ENCODE data around the gene CIDEB.

The CIDEB gene

GRCh38 chr14:24269368-24269767 is 38.4 kb downstream of the CIDEB start:
- no peak for DNase-seq

- no peak for DNase-seq
Measured at GRCh38 chr14:24268225-24268624, 39.6 kb downstream of the CIDEB start.

GRCh38 chr14:24267516-24267915 is 40.3 kb downstream of the CIDEB start:
- DNase-seq = no peak

- DNase-seq = no peak
Measured at GRCh38 chr14:24266344-24267244, 41.2 kb downstream of the CIDEB start.

- no peak for DNase-seq
Measured at GRCh38 chr14:24264298-24264697, 43.5 kb downstream of the CIDEB start.

- no peak for DNase-seq
Measured at GRCh38 chr14:24263848-24264247, 43.9 kb downstream of the CIDEB start.

- no peak for DNase-seq
Measured at GRCh38 chr14:24262821-24263733, 44.7 kb downstream of the CIDEB start, which contains the start of gene TGM1. Gene TGM1, minus strand, starts transcription at chr14:24263177. Its CDS starts 825 bp downstream, at chr14:24262352.

- DNase-seq = no peak
Measured at GRCh38 chr14:24261969-24262327, 45.8 kb downstream of the CIDEB start.

GRCh38 chr14:24261256-24261968 is 46.4 kb downstream of the CIDEB start:
- DNase-seq = no peak

GRCh38 chr14:24260780-24261157 is 47.0 kb downstream of the CIDEB start:
- no peak for DNase-seq

GRCh38 chr14:24260026-24260779 is 47.6 kb downstream of the CIDEB start:
- no peak for DNase-seq

- no peak for DNase-seq
Measured at GRCh38 chr14:24259282-24260025, 48.3 kb downstream of the CIDEB start.

- DNase-seq = no peak
Measured at GRCh38 chr14:24258548-24259265, 49.1 kb downstream of the CIDEB start.

- DNase-seq = no peak
Measured at GRCh38 chr14:24258119-24258518, 49.7 kb downstream of the CIDEB start.

- no peak for DNase-seq
Measured at GRCh38 chr14:24256960-24257359, 50.8 kb downstream of the CIDEB start.

- no peak for DNase-seq
Measured at GRCh38 chr14:24255931-24256711, 51.7 kb downstream of the CIDEB start.

GRCh38 chr14:24255438-24255837 is 52.3 kb downstream of the CIDEB start:
- no peak for DNase-seq
